Activated CD8-positive, alpha-beta memory T cell treated with anti-CD3 and anti-CD28 coated beads for 48 hours (primary cell): Measurements from ENCODE around the gene PRRC2B.
A peak's percentile ranks its signal among the peaks of the same experiment; 100 is the strongest.
"Not testable (repeated sequence)": the region's sequence is repeated elsewhere in the genome, so short reads cannot be mapped to it uniquely, and the experiment has no call there.

Experiments
- DNase-seq, 3 experiments: peaks; one replicate each; pipeline ENCODE4 v3.0.0-alpha.2; 2020; ENCODE audit warnings: low read depth in 2 of 3, low spot score in 2 of 3

PRRC2B gene

GRCh38 chr9:131469356-131469755 is 75.5 kb downstream of the PRRC2B start:
- no peak for DNase-seq

GRCh38 chr9:131469951-131470350 is 76.1 kb downstream of the PRRC2B start:
- no peak for DNase-seq

- DNase-seq: no peak
These were observed 76.7 kb downstream of the PRRC2B start for GRCh38 chr9:131470581-131470991.

GRCh38 chr9:131472085-131472484 is 78.2 kb downstream of the PRRC2B start:
- DNase-seq: not testable (repeated sequence)

GRCh38 chr9:131473198-131473885 is 79.5 kb downstream of the PRRC2B start:
- no peak for DNase-seq

- no peak for DNase-seq
These were observed 80.0 kb downstream of the PRRC2B start for GRCh38 chr9:131473891-131474290.

- DNase-seq: no peak
These were observed 80.8 kb downstream of the PRRC2B start for GRCh38 chr9:131474711-131475110.

GRCh38 chr9:131475111-131475955 is 81.4 kb downstream of the PRRC2B start:
- no peak for DNase-seq

- DNase-seq: no peak
These were observed 82.3 kb downstream of the PRRC2B start for GRCh38 chr9:131475956-131476776.

GRCh38 chr9:131476777-131477345 is 83.0 kb downstream of the PRRC2B start:
- no peak for DNase-seq

GRCh38 chr9:131477367-131477766 is 83.5 kb downstream of the PRRC2B start:
- DNase-seq: no peak

GRCh38 chr9:131477816-131478419 is 84.0 kb downstream of the PRRC2B start:
- no peak for DNase-seq

GRCh38 chr9:131478421-131478868 is 84.6 kb downstream of the PRRC2B start:
- DNase-seq: peak in 2 of 3 experiments; percentile 26 to 38

- DNase-seq: no peak
These were observed 85.0 kb downstream of the PRRC2B start for GRCh38 chr9:131478911-131479310.

- no peak for DNase-seq
These were observed 86.4 kb downstream of the PRRC2B start for GRCh38 chr9:131480258-131480657.

GRCh38 chr9:131481441-131482342 is 87.8 kb downstream of the PRRC2B start:
- no peak for DNase-seq

- DNase-seq: no peak
These were observed 88.6 kb downstream of the PRRC2B start for GRCh38 chr9:131482343-131483006.

GRCh38 chr9:131483319-131484050 is 89.6 kb downstream of the PRRC2B start:
- DNase-seq: no peak
